ENCODE results near the gene PRDM10. TPM values are rescaled to one million over a fixed set of nuclear protein-coding genes. Genes with fewer than 3 reads are reported as not detected.

Gene PRDM10
- total RNA-seq, 1 donor from 2014 or later, result 48.1 TPM

DNA sequence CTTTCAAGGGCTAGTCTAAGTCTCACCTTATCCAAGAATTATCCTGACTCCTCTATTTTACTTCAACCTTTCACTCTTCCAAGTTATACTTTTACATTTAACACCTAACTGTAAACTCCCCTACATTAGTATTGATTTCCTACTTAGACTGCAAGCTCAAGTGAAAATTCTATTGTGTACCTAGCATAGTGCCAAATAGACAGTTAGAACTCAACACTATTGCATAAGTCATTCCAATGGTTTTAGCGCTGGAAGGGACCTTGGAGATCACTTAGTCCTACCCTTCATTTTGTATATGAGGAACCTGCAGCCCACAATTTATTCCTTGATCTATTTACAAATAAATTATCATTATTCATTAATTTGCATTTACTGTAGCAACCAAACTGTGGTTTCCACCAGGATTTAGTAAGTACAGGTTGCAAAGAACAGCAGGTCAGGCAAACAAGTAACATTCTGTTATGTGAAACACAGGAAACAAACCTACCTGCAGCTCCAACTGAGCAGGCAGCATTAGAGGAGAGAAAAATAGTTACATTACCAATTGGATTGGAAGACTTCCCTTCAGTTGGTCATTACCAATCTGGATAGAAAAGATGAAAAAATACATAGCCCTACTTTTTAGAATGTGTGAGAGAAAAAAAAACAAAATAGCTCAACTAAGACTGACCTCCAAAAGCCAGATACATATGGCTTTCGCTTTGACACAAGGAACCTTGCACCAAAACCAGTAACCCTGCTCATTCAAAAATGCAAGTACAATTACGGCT, 73.5 kb downstream of the PRDM10 start:
- no peaks in the 10 kb centered on the region for H3K9me3 ChIP-seq
- H3K4me1 ChIP-seq, result no peaks in the 10 kb centered on the region
- intact Hi-C loops (cut with DNase I), result no loop called here
- TF ChIP-seq, protein P1, sequence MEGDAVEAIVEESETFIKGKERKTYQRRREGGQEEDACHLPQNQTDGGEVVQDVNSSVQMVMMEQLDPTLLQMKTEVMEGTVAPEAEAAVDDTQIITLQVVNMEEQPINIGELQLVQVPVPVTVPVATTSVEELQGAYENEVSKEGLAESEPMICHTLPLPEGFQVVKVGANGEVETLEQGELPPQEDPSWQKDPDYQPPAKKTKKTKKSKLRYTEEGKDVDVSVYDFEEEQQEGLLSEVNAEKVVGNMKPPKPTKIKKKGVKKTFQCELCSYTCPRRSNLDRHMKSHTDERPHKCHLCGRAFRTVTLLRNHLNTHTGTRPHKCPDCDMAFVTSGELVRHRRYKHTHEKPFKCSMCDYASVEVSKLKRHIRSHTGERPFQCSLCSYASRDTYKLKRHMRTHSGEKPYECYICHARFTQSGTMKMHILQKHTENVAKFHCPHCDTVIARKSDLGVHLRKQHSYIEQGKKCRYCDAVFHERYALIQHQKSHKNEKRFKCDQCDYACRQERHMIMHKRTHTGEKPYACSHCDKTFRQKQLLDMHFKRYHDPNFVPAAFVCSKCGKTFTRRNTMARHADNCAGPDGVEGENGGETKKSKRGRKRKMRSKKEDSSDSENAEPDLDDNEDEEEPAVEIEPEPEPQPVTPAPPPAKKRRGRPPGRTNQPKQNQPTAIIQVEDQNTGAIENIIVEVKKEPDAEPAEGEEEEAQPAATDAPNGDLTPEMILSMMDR (IDR thresholded peaks at IDR 0.05), result no peak
- H3K27ac ChIP-seq, result no peak overlapping the region
- no peaks in the 10 kb centered on the region for H3K27me3 ChIP-seq
- H3K4me3 ChIP-seq, result no peak overlapping the region
- peaks cover 13 to 17% of the 10 kb centered on the region in 2 donors for H3K36me3 ChIP-seq
- no peak for DNase-seq (ENCODE audit: low spot score in 2 of 2)

DNA sequence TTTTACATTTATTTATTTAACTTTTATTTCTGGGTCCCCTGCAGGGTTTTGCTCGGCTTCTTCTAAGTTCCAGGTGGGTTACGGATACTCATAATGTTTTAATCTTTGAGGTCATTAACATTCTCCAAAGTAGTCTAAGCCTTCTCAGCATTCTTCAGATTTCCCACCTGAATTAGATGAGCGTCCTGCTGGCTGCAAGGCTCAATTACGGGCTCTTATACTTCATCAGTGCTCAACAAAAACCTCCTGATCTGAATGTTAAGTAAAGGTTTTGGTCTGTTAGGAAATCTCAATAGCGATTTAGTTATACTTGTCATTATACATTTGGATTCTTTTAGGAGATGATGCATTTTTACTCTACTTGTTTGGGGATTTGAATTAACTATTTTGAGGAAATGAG, 80.0 kb downstream of the PRDM10 start:
- intact Hi-C loops (cut with DNase I), result loop anchor here (1.0 kb wide), 1 partner anchor 210 kb away; no protein-coding TSS in a partner anchor
- TF ChIP-seq, protein P1 (IDR thresholded peaks at IDR 0.05), result no peak
- H3K9me3 ChIP-seq, result no peaks in the 10 kb centered on the region
- H3K27me3 ChIP-seq, result no peaks in the 10 kb centered on the region
- H3K36me3 ChIP-seq, result peaks cover 1 to 16% of the 10 kb centered on the region in 2 donors
- DNase-seq (ENCODE audit: low spot score in 2 of 2), result no peak
- no peak overlapping the region for H3K4me3 ChIP-seq
- no peak overlapping the region for H3K27ac ChIP-seq
- no peaks in the 10 kb centered on the region for H3K4me1 ChIP-seq

DNA sequence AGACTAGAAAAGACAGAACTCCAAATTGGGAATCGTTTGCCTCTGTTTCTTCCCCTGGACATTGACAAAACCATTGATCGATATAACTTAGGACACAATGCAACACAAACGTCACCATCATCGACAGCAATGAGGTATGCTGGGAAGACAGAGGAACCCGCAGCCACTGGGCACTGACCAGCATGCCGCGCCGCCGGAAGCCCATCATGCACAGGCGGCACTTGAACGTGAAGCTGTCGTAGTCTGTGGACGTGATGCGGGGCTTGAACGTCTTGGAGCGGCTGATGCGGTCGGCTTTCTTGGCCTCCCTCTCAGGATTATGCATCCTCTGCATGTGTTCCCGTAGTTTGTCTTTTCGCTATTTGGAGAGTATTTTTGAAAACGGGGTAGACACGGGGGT, 84.3 kb downstream of the PRDM10 start:
- H3K36me3 ChIP-seq, result peaks cover 19 to 45% of the 10 kb centered on the region in 2 donors
- H3K27me3 ChIP-seq, result no peaks in the 10 kb centered on the region
- no peaks in the 10 kb centered on the region for H3K4me1 ChIP-seq
- H3K9me3 ChIP-seq, result no peaks in the 10 kb centered on the region
- intact Hi-C loops (cut with DNase I), result no loop called here
- no peak overlapping the region for H3K4me3 ChIP-seq
- no peak for DNase-seq (ENCODE audit: low spot score in 2 of 2)
- no peak overlapping the region for H3K27ac ChIP-seq
- TF ChIP-seq, protein P1 (IDR thresholded peaks at IDR 0.05), result no peak

DNA sequence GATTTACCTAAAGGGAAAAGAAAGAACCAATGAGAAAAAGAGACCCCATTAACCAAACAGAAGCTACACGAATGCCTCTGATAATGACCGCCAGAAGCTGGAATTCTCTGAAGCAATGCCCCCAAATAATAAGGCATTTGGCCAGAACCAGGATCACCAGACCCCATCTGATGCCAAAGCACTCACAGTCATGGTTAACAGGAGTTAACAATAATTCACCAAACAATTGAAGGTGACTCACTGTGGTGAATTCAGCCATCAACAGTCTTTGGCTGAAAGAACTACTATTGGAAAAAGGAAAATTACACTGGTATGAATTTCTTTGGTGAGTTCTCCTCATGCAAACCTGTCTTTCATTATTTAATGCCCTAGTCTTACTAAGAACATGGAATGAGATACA, 85.4 kb downstream of the PRDM10 start:
- TF ChIP-seq, protein P1 (IDR thresholded peaks at IDR 0.05), result no peak
- H3K4me1 ChIP-seq, result no peaks in the 10 kb centered on the region
- H3K27me3 ChIP-seq, result no peaks in the 10 kb centered on the region
- no peak overlapping the region for H3K27ac ChIP-seq
- no peak for DNase-seq (ENCODE audit: low spot score in 2 of 2)
- no peak overlapping the region for H3K4me3 ChIP-seq
- peaks cover 19 to 45% of the 10 kb centered on the region in 2 donors for H3K36me3 ChIP-seq
- H3K9me3 ChIP-seq, result no peaks in the 10 kb centered on the region
- intact Hi-C loops (cut with DNase I), result no loop called here

DNA sequence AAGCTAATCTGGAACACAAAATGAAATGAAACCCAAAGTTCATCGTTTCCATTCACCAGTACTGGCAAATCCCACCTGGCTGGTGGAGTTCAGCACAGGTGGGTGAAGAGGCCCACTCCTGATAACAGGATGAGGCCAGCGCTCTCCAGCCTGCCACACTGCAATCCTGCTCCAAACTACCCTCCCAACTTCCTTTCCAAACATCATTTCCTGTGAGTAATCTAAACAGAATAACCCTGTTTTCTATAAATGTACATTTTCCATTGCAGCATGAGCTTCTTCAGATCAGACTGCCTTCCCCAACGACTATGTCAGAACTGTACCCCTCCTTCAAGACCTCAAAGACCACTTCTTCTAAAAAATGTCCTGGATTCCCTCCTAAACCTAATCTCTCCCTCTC, 91.3 kb downstream of the PRDM10 start:
- Histone ChIP-seq H3K9me3 (no peaks in the 10 kb centered on the region), H3K4me3 (no peak overlapping the region), H3K4me1 (no peaks in the 10 kb centered on the region), H3K36me3 (peaks cover 30 to 53% of the 10 kb centered on the region in 2 donors), H3K27me3 (no peaks in the 10 kb centered on the region), H3K27ac (no peak overlapping the region)
- intact Hi-C loops (cut with DNase I), result no loop called here
- no peak for DNase-seq (ENCODE audit: low spot score in 2 of 2)
- TF ChIP-seq, protein P1 (IDR thresholded peaks at IDR 0.05), result no peak
